Prostate gland (tissue), 2 donors: ENCODE data around the gene MRE11. TPM values are rescaled to one million over a fixed set of nuclear protein-coding genes. Genes with fewer than 3 reads are reported as not detected.

ENCODE experiments used
- DNase-seq: peaks from one replicate; pipeline ENCODE4 v3.0.0-alpha.2; 2019; ENCODE audit warnings: low spot score
- H3K27ac ChIP-seq, 2 donors: fragments of 200-600 bp; sonication (generic); 2 replicates each; pipeline ENCODE4 v1.5.1; 2017 to 2019
- H3K27me3 ChIP-seq: fragments of 200-600 bp; sonication (generic); replicated peaks from 2 replicates; pipeline ENCODE4 v1.5.1; 2019; ENCODE audit not compliant: insufficient read depth
- H3K36me3 ChIP-seq, 2 donors: fragments of 200-600 bp; sonication (generic); 1 replicate in 1 of 2; 2 replicates in 1 of 2; pipeline versions ENCODE4 v1.5.1 to v1.8.1; 2017 to 2019
- H3K4me1 ChIP-seq: fragments of 200-600 bp; sonication (generic); replicated peaks from 2 replicates; pipeline ENCODE4 v1.5.1; 2019
- H3K4me3 ChIP-seq, 2 donors: fragments of 200-600 bp; sonication (generic); 2 replicates each; pipeline ENCODE4 v1.5.1; 2017 to 2019
- H3K9me3 ChIP-seq: fragments of 200-600 bp; sonication (generic); 2 replicates; pipeline ENCODE4 v1.5.1; 2017
- POLR2A ChIP-seq: fragments of 450-650 bp; IDR thresholded peaks from one replicate; pipeline ENCODE4 v1.6.1; 2016; ENCODE audit warnings: antibody characterized with exemption, mild to moderate bottlenecking
- POLR2AphosphoS5 ChIP-seq: sonication (generic); formaldehyde crosslinking; IDR thresholded peaks from one replicate; pipeline ENCODE4 v1.6.1; 2017; ENCODE audit warnings: antibody characterized with exemption
- WGBS: methylation state at CpG from one replicate; pipeline ENCODE4 v1.1.5; 2018; 5-methylcytosine and 5-hydroxymethylcytosine counted together
- intact Hi-C: fragments of 100-400 bp; cut with DNase I; formaldehyde crosslinking; loops from one replicate; pipeline ENCODE4 v1.14.2; 2022
- total RNA-seq, 2 donors: library from RNA; depleted of rRNA; stranded (reverse); fragments of >200 nt; gene quantifications; one replicate each; pipeline ENCODE4 v1.1.0, GENCODE V29; 2016
- TF ChIP-seq, protein P1 (sequence below), 4 experiments: fragments of 200-600 bp in 2 of 4; fragments of 450-650 bp in 2 of 4; sonication (generic) in 2 of 4; IDR thresholded peaks; 1 replicate in 3 of 4; 2 replicates in 1 of 4; pipeline ENCODE4 v1.5.1; 2016 to 2019; ENCODE audit warnings: antibody characterized with exemption in 4 of 4, mild to moderate bottlenecking in 2 of 4, moderate library complexity in 2 of 4

Gene MRE11
- total RNA-seq, 2 donors from 2014 or later, result 12.3 to 14.1 TPM

DNA sequence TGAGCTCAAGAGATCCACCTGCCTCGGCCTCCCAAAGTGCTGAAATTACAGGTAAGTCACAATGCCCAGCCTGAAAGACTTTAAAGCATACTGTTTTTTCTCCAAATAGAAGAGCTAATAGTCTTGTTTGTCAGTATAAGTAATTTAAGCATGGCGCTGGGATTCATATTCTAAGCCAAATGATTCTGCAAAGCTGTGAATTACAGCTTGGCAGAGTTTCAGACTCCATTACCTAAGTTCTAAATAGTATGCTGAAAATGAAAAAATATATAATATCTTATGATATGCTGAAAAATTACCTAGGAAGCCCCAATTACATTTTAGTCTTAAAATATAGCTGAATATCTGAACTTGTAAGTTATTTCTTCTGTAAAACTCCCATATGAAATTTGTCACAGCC, 39.3 kb downstream of the MRE11 start:
- intact Hi-C loops, result no loop called here
- no peak for DNase-seq
- Histone ChIP-seq H3K4me1 (no peaks in the 10 kb centered on the region), H3K4me3 (no peak overlapping the region), H3K27me3 (no peaks in the 10 kb centered on the region), H3K36me3 (no peaks in the 10 kb centered on the region), H3K27ac (no peak overlapping the region), H3K9me3 (no peaks in the 10 kb centered on the region)
- WGBS, result 98% methylated on average over 2 of the region's 2 CpGs
- TF ChIP-seq, protein P1, sequence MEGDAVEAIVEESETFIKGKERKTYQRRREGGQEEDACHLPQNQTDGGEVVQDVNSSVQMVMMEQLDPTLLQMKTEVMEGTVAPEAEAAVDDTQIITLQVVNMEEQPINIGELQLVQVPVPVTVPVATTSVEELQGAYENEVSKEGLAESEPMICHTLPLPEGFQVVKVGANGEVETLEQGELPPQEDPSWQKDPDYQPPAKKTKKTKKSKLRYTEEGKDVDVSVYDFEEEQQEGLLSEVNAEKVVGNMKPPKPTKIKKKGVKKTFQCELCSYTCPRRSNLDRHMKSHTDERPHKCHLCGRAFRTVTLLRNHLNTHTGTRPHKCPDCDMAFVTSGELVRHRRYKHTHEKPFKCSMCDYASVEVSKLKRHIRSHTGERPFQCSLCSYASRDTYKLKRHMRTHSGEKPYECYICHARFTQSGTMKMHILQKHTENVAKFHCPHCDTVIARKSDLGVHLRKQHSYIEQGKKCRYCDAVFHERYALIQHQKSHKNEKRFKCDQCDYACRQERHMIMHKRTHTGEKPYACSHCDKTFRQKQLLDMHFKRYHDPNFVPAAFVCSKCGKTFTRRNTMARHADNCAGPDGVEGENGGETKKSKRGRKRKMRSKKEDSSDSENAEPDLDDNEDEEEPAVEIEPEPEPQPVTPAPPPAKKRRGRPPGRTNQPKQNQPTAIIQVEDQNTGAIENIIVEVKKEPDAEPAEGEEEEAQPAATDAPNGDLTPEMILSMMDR (IDR thresholded peaks at IDR 0.05), result no peak
- TF ChIP-seq POLR2AphosphoS5 (no peak), POLR2A (no peak)

DNA sequence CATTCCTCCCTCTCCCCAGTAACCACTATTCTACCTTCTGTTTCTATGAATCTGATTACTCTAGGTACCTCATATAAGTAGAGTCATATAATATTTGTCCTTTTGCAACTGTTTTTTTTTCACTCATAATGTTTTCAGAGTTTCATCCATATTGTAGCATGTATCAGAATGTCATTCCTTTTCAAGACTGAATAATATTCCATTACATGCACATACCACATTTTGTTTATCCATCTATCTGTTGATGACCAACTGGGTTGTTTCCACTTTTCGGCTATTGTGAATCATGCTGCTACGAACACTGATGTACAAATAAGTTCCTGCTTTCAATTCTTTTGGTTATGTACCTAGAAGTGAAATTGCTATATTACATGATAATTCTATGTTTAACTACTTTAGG, 40.7 kb downstream of the MRE11 start:
- H3K27me3 ChIP-seq, result no peaks in the 10 kb centered on the region
- no peak for TF ChIP-seq POLR2AphosphoS5
- intact Hi-C loops, result no loop called here

DNA sequence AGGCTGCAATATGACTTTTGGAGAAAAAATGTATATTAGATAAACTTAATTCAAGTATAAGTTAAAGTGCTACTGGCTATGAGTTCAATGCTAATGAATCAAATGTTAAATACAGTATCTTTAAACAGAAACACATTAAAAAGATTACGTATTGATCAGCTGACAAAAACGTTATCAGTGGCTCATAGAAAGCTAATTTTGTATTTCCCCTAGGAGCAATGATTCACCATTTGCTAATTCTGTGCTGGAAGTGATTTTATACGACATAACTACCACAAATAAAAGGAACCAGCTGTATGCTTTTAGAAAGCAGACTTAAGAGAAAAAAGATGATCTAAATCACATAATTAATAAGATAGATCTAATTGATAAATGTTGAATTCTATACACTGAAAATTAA, 43.6 kb downstream of the MRE11 start:
- 77% methylated on average over 3 of the region's 3 CpGs for WGBS
- Histone ChIP-seq H3K4me3 (no peak overlapping the region), H3K27ac (no peak overlapping the region), H3K36me3 (no peaks in the 10 kb centered on the region), H3K4me1 (no peaks in the 10 kb centered on the region), H3K9me3 (no peaks in the 10 kb centered on the region), H3K27me3 (no peaks in the 10 kb centered on the region)
- no peak for DNase-seq
- intact Hi-C loops, result no loop called here
- TF ChIP-seq POLR2AphosphoS5 (no peak), POLR2A (no peak)
- TF ChIP-seq, protein P1 (IDR thresholded peaks at IDR 0.05), result no peak

More for the DNA sequence above, 40.7 kb downstream of the MRE11 start:
- 97% methylated on average over 2 of the region's 2 CpGs for WGBS
- Histone ChIP-seq H3K4me3 (no peak overlapping the region), H3K4me1 (no peaks in the 10 kb centered on the region), H3K36me3 (no peaks in the 10 kb centered on the region), H3K9me3 (no peaks in the 10 kb centered on the region), H3K27ac (no peak overlapping the region)
- DNase-seq, result no peak

DNA sequence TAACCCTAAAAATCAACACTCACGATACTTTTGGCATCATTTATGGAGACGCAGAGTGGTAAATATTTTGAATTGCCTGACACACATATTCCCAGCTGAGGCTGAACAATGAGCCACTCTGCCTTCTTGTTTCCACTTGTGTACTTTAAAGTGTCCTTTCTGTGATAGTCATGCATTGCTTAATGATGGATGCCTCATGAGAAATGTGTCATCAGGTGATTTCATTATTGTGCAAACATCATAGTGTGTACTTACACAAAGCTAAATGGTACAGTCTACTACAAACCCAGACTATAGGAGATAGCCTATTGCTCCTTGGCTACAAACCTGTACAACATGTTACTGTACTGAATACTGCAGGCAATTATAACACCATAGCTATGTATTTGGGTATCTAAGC, 44.2 kb downstream of the MRE11 start:
- H3K9me3 ChIP-seq, result no peaks in the 10 kb centered on the region
- no peaks in the 10 kb centered on the region for H3K27me3 ChIP-seq
- H3K4me1 ChIP-seq, result no peaks in the 10 kb centered on the region
- TF ChIP-seq, protein P1 (IDR thresholded peaks at IDR 0.05), result no peak
- peak; percentile 21 for TF ChIP-seq POLR2AphosphoS5
- no peak overlapping the region for H3K27ac ChIP-seq
- 58% methylated on average over 2 of the region's 2 CpGs for WGBS
- H3K4me3 ChIP-seq, result no peak overlapping the region
- no peak for DNase-seq
- no peaks in the 10 kb centered on the region for H3K36me3 ChIP-seq
- intact Hi-C loops, result no loop called here

DNA sequence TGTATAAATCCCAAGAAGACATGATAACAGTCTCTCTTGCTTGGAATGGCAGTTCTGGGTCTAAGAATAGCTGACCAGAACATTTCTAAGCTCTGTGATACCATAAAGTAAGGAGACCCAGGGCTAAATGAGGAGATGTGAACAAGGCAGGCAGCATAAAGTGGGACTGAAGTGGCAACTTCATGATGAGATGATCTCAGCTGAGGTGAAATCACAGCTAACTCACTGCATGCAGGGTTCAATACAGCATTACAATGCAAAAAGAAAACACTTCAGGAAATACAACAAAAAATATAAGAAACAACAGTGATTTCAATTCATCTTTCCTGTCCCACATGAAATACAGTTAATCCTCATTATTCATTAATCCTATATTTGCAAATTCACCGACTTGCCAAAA, 44.6 kb downstream of the MRE11 start:
- no peak for DNase-seq
- Histone ChIP-seq H3K27ac (no peak overlapping the region), H3K36me3 (no peaks in the 10 kb centered on the region), H3K27me3 (no peaks in the 10 kb centered on the region), H3K9me3 (no peaks in the 10 kb centered on the region), H3K4me1 (no peaks in the 10 kb centered on the region), H3K4me3 (no peak overlapping the region)
- WGBS, result 85% methylated on average over 1 of the region's 1 CpG
- no peak for TF ChIP-seq POLR2A
- no peak for TF ChIP-seq POLR2AphosphoS5
- TF ChIP-seq, protein P1 (IDR thresholded peaks at IDR 0.05), result no peak
- intact Hi-C loops, result no loop called here
